NK-92 treated with Interleukin-12 subunit alpha and Interleukin-12 subunit beta, amount 100 ng/mL, for 24 hours (cell line): ENCODE data around the gene LINC00632.
"Not testable (repeated sequence)": the region's sequence is repeated elsewhere in the genome, so short reads cannot be mapped to it uniquely, and the experiment has no call there.

ENCODE experiments used
- DNase-seq: peaks from one replicate; lab custom pipeline; 2025; lab: John Stamatoyannopoulos, UW

LINC00632 gene

GRCh38 chrX:140709421-140709846 lies at the start of gene LINC00632:
LINC00632 (plus strand) TSS chrX:140709759.
- DNase-seq: no peak

DNA sequence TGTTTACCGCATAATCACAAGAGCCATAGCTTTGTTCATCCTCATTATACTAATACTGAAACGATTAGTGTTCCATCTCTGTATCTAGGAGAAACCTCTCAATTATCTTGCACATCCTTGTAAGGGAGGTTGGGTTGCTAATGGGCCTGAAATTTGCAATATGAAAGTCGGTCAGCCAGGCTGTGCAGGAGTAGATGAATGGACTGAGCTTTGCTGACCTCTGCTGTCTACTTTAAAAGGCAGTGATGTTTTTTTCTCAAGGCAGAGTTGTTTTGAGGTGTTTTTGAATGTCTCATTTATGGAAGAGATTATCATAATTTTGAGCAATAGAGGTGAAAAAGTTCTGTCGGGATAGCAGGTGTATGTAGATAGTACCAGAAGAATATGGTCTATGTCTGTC lies 47.9 kb upstream of the LINC00632 start:
- DNase-seq: no peak

- DNase-seq: no peak
Measured at GRCh38 chrX:140664939-140665338, 44.6 kb upstream of the LINC00632 start.

DNA sequence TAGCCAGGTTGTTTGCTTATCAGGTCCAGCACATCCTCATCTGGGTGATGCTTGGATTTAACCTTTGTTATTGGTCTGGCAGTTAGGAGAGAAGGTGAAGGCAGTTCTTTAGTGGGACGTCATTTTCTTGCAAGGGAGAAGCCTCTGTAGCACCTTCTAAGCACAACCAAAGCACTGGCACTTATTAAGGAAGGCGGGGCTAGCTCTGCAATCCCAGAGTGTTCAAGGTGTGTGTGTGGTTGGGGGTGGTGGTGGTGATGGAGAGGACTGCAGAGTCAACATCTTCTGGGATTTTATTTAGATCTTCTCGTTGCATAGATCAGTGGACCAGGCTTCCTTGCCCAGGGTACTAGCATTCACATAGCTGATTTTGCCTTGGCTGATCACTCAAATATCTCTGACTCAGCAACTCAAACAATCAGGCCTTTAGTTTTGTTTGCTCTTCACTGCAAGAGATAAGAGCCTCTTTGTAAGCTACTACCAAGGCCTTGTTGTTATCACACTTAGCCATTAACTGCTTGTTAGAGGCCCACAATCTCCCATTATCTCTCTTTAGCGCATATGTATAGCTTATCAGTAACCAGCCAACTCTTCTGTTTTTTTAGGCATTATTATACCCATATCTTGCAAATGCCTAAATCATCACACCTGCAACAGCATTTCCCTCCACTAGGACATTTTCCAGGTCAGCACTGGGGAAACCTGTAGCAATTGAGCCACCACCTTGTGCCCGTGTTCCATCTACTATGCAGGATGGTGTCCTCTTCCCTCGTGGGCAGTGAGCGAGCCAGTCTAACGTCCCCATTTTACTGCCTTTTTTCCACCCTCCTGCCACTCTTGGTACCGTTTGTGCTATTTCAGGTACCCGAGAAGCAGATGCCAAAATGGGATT lies 36.5 kb upstream of the LINC00632 start:
- DNase-seq: no peak

DNA sequence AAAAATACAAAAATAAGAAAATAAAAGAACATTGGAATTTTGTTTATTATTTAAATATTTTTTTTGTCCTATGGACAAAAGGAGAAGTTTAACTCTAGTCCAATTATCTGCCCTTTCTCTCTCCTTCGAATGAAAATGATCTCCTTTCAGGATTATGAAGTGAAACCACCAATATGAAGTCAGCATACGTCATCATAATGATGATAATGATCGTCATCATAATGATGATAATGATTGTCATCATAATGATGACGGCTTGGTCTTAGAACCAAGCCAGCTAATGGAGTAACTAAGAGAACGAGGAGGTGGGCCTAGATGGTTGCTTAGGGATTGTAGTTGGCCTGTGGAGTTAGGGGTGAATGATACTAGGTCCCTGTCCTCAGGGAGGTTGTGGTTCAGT lies 21.9 kb upstream of the LINC00632 start:
- no peak for DNase-seq

GRCh38 chrX:140691596-140691995 lies 18.0 kb upstream of the LINC00632 start:
- DNase-seq: not testable (repeated sequence)

GRCh38 chrX:140697618-140698017 lies 11.9 kb upstream of the LINC00632 start:
- DNase-seq: no peak

DNA sequence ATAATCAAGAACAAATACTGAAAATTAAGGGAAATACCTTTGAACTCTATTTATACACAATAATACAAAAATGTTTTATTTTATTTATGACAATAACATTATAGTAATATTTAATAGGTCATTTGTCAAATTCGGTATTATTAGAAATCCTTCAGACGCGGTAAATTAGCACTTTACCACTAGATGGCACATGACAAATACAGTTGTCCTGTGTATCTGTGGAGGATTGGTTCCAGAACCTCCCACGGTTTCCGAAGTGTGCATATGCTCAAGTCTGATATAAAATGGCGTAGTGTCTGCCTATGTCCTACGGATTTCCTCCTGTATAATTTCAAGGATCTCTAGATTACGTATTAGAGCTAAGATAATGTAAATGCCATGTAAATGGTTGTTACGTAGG lies 8.1 kb upstream of the LINC00632 start:
- DNase-seq: no peak

GRCh38 chrX:140710710-140711109 lies 1.2 kb downstream of the LINC00632 start:
- no peak for DNase-seq

GRCh38 chrX:140711894-140712293 lies 2.3 kb downstream of the LINC00632 start:
- no peak for DNase-seq

DNA sequence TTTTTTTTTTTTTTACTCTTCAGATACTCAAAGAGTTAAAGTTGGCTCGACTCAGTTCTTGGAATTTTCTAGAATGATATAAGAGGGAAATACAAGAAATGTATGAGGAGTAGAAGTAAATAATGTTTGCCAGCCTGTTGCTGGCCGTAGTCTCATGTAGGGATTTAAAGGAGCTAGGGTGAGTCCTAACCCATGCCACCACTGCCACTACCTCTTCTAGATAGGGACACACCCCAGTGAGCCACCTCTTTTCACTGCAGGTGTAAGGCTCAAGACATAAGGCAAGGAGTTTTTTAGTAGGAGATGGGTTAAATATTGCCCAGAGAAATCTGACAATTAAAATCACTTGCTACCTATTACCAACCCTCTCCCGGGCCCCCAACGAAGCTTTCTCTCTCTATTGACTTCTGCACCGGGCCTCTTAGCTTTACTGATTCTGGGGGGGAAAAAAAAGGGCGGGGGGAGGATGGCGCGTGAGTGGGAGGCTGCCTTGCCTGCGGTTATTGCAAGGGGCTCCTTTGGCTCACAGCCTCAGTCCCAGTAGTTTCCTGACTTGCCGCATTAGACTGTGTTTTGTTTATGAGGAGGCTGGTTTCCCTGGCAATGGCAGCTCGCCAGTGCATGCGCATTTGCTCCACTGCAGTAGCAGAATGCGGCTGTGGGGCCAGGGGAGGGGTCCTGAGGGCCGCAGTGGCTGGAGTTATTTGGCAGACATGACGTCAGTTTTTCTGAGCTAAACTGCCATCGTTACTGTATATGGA lies 3.0 kb downstream of the LINC00632 start:
- DNase-seq: no peak

GRCh38 chrX:140713174-140713539 lies 3.6 kb downstream of the LINC00632 start:
- DNase-seq: no peak

DNA sequence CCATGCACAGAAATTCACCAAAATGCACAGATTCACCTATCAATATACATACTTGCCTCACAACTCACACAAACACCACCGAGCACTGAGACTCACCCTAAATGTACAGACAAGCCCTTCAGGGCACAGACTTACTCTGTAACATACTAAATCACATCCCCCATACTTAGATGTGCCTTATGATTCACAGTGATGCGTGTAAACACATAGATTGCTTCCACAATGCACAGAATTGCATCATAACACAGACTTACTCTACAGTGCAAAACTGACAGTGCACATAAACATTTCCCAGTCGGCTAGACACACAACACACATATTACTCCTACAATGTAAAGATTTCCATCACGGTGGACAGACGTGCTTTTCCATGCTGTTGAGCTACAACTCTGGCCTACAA lies 6.2 kb downstream of the LINC00632 start:
- no peak for DNase-seq

DNA sequence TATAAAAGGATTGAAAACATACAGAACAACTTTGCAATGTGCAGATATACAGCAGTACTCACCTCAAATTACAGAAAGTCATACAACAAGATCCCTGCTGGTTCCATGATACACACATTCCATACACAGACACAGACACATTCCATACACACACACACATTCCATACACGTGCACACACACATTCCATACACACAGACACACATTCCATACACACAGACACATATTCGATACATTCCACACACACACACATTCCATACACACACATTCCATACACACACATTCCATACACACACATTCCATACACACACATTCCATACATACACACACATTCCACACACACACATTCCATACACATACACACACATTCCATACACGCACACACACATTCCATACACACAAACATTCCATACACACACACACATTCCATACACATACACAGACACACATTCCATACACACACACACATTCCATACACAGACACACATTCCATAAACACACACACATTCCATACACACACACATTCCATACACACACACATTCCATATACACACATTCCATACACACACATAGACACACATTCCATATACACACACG lies 13.7 kb downstream of the LINC00632 start:
- DNase-seq: no peak

DNA sequence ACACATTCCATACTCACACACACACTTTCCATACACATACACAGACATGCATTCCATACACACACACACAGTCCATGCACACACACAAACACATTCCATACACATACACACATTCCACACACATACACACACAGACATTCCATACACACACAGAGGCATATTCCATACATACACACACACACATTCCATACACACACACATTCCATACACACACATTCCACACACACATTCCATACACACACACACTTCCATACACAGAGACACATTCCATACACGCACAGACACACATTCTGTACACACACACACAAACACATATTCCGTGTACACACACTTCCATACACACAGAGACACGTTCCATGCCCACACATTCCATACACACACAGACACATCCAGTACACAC lies 14.8 kb downstream of the LINC00632 start:
- DNase-seq: no peak

DNA sequence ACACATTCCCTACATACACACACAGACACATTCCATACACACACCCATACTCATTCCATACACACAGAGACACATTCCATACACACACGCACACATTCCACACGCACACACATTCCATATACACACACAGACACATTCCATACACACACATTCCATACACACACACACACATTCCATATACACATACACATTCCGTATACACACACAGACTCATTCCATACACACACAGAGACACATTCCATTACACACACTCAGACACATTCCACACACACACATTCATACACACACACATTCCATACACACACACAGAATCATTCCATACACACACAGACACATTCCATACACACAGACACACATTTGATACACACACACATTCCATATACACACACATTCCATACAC lies 15.2 kb downstream of the LINC00632 start:
- no peak for DNase-seq

DNA sequence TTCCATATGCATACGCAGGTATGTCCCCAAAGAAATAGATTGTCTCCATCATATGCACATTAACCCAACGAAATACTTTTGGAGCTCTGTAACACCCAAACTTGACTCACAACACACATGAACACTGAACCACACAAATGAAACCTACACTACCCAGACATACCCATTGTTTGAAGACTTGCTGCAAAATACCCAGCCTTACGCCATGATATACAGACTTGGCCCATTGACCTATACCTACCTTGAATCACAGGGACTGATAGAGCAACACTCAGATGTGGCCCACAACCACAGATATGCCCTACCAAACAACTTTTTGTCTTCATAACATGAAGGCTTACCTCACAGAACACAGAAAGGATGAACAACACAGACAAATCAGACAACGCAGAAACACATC lies 15.9 kb downstream of the LINC00632 start:
- no peak for DNase-seq

DNA sequence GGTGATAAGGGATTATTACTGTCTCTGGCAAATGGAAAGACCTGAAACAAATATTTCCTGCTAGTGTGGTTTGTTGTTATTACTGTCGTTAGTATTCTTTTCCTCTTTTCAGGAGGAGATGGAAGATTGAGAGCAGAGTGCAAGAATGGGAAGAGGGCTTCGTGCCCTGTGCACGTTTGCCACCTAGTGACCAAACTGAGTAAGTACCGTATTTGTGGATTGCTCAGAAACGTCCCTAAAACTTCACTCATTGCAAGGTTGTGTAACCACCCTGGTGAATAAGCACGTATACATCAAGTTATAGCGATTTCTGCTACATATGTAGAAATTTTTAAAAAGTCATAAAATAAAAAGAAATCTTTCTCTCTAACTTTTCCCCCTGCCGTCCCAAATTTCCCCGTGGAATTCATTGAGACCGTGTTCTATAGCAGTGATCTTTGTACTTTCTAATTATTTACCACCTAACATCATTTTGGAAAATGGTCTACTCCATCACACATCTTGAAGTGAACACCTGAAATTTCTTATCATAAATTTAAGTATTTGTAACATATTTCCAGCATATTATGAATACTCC lies 24.3 kb downstream of the LINC00632 start:
- DNase-seq: no peak

DNA sequence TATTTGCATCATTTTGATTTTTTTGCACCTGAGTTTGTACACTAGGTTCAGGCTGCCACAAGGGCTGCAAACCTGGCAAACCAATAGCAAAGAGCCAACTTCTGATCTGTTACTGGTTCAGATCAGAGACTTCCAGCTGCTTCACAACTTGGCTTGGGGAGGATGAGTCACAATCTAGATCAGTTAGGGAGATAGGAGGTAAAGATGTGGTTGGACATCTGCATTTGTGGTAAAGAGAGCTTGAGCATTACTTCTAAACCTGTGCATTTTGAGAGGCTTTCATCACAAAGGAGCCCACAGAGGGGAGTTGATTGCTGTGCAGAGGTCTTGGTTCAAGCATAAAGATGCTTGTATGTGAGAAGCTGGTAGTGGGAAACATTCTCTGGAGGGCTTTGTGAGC lies 34.5 kb downstream of the LINC00632 start:
- DNase-seq: no peak

DNA sequence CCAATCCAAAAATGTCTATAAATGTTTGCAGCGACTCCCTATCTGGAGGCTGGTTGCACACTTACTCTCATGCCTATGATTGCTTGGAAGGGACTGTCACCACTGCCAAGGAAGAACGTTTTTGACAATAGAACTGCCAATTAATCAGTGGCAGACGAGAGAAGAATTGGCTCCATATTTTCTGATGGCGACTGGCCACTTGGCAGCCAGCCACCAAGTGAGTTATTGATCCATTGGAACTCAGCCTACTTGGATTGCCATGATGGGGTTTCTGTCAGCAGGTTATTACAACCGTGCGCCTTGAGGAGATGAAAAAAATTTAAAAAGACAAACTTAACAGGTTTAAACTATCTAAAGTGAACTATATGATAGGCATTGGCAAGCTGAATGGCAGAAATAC lies 47.4 kb downstream of the LINC00632 start:
- no peak for DNase-seq

DNA sequence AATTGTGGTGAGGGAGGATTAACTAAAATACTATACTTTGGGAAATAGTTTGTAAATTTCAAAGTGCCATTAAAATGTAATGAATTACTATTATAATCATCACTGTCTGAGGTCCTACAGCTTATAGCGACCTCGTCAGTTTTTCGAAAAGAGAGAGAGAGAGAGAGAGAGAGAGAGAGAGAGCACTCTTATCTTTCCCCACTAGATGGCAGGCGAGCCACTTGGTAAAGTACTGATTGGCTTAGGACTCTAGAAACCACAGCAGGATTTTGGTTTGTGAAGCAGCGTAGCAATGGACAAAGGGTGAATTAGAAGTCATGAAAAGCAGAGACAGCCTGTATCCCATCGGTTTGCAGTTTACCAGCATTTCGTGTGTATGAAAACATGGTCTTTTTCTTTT lies 52.5 kb downstream of the LINC00632 start:
- DNase-seq: no peak

DNA sequence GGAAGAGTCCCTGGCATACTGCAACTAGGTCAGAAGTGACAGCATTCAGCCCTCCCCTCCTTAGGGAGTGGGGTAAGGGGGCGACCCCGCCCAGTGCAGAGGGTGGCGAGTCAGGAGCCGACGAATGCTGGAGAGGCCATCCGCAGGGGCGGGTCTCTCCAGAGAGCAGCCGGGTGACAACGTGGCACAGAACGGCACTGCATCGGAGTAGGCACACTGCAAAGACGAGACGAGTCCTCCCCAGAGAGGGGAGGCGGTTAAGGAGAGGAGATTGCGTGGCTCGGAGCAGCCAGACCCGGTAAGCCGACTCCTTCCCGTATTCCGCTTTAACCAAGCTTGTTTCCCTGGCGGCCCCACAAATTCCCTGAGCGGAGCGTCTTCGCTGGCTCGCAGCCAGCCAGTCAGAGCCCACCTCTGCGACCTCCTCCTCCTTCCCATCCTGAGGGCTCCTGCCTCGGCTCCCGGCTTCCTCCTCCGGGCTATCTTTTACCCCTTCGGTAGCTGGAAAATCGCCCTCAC lies 54.9 kb downstream of the LINC00632 start:
- no peak for DNase-seq
